Activated CD4-positive, alpha-beta T cell treated with anti-CD3 and anti-CD28 coated beads, Interleukin-2, amount 10 ng/mL, durations not matched to agents 24 days and 14 days (primary cell): ENCODE measurements around the gene TAB3. TPM values are rescaled to one million over a fixed set of nuclear protein-coding genes. Genes with fewer than 3 reads are reported as not detected.

ENCODE experiments used
- DNase-seq: peaks from one replicate; pipeline ENCODE4 v3.0.0; 2022
- H3K27ac Mint-ChIP-seq: one replicate; pipeline ENCODE4 v1.8.0; 2022; ENCODE audit warnings: mild to moderate bottlenecking, mixed read lengths
- H3K27me3 Mint-ChIP-seq: one replicate; pipeline ENCODE4 v1.8.0; 2022; ENCODE audit warnings: mixed read lengths
- H3K36me3 Mint-ChIP-seq: one replicate; pipeline ENCODE4 v1.8.0; 2022; ENCODE audit warnings: low read depth, mild to moderate bottlenecking, mixed read lengths
- H3K4me1 Mint-ChIP-seq: one replicate; pipeline ENCODE4 v1.8.0; 2021; ENCODE audit warnings: mixed read lengths
- H3K4me3 Mint-ChIP-seq: one replicate; pipeline ENCODE4 v1.8.0; 2022; ENCODE audit warnings: mild to moderate bottlenecking, moderate library complexity, mixed read lengths
- H3K9me3 Mint-ChIP-seq: one replicate; pipeline ENCODE4 v1.8.0; 2021; ENCODE audit warnings: mixed read lengths
- intact Hi-C: fragments of 100-400 bp; cut with micrococcal nuclease; formaldehyde crosslinking; loops from one replicate; pipeline ENCODE4 v1.15.1; 2023
- total RNA-seq: library from RNA; stranded (reverse); gene quantifications from 2 replicates; pipeline ENCODE4 v1.2.3, GENCODE V29; 2022

TAB3 gene
- total RNA-seq, 1 donor from 2014 or later: 21.9 TPM

GRCh38 chrX:30875957-30876356, 13.1 kb downstream of the TAB3 start:
- intact Hi-C loops: no loop called here
- Mint-ChIP-seq H3K27me3 (no peaks in the 10 kb centered on the region), H3K27ac (no peak overlapping the region)

GRCh38 chrX:30874851-30875250, 14.2 kb downstream of the TAB3 start:
- no peaks in the 10 kb centered on the region for H3K27me3 Mint-ChIP-seq
- DNase-seq: no peak

More at GRCh38 chrX:30875957-30876356, 13.1 kb downstream of the TAB3 start:
- no peaks in the 10 kb centered on the region for H3K9me3 Mint-ChIP-seq
- H3K4me1 Mint-ChIP-seq: peaks cover 16% of the 10 kb centered on the region
- no peak for DNase-seq
- peaks cover 12% of the 10 kb centered on the region for H3K36me3 Mint-ChIP-seq
- no peak overlapping the region for H3K4me3 Mint-ChIP-seq

GRCh38 chrX:30870572-30870971, 18.5 kb downstream of the TAB3 start:
- H3K27ac Mint-ChIP-seq: no peak overlapping the region
- H3K36me3 Mint-ChIP-seq: peaks cover 18% of the 10 kb centered on the region
- H3K9me3 Mint-ChIP-seq: no peaks in the 10 kb centered on the region
- no peak for DNase-seq
- H3K4me1 Mint-ChIP-seq: peaks cover 7% of the 10 kb centered on the region
- intact Hi-C loops: no loop called here
- no peak overlapping the region for H3K4me3 Mint-ChIP-seq
- no peaks in the 10 kb centered on the region for H3K27me3 Mint-ChIP-seq

More at GRCh38 chrX:30874851-30875250, 14.2 kb downstream of the TAB3 start:
- Mint-ChIP-seq H3K4me3 (no peak overlapping the region), H3K27ac (no peak overlapping the region), H3K36me3 (peaks cover 10% of the 10 kb centered on the region), H3K4me1 (peaks cover 13% of the 10 kb centered on the region), H3K9me3 (no peaks in the 10 kb centered on the region)
- intact Hi-C loops: no loop called here

DNA sequence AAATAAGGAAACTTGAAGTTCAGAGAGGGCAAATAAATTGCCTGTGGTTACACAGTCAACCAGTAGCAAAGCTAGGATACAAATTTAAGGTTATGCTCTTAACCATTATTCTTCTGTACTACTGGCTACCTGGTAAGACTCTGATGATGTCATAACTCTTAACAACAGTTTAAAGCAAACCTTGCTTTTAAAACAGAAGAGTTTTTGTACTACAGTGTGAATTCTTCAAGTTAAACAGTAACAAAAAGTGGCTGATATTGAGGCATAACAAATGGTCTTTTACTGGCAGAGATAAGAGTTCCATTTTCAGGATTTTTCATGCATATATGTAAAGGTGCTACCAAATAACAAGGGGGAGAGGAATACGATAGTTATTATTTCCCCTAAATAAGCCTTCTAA, 23.4 kb downstream of the TAB3 start:
- Mint-ChIP-seq H3K4me1 (no peaks in the 10 kb centered on the region), H3K4me3 (no peak overlapping the region), H3K27me3 (no peaks in the 10 kb centered on the region), H3K36me3 (peaks cover 14% of the 10 kb centered on the region), H3K27ac (no peak overlapping the region), H3K9me3 (no peaks in the 10 kb centered on the region)
- no peak for DNase-seq
- intact Hi-C loops: no loop called here

DNA sequence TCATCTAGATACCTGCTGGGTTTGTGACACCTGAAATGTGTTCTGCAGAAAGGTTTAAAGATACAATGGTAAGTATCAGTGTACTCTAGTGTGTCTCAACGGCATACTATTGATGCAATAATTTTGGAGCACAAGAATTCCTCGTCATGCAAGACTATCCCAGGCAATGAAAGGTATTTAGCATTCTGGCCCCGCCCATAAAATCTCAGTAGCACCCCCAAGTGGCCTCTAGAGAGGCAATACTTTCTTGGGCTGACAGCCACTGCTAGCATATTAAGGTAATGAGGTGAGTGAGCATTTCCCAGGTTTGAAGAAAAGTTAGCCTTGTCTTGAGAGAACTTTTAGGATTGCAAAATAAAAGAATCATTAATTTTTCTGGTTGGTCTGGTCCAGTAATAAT, 24.0 kb downstream of the TAB3 start:
- Mint-ChIP-seq H3K36me3 (peaks cover 14% of the 10 kb centered on the region), H3K9me3 (no peaks in the 10 kb centered on the region), H3K27me3 (no peaks in the 10 kb centered on the region), H3K4me1 (no peaks in the 10 kb centered on the region), H3K4me3 (no peak overlapping the region), H3K27ac (no peak overlapping the region)
- peak; percentile 61 for DNase-seq
- intact Hi-C loops: no loop called here

- Mint-ChIP-seq H3K27ac (no peak overlapping the region), H3K4me3 (no peak overlapping the region), H3K4me1 (no peaks in the 10 kb centered on the region), H3K27me3 (no peaks in the 10 kb centered on the region), H3K36me3 (peaks cover 18% of the 10 kb centered on the region), H3K9me3 (no peaks in the 10 kb centered on the region)
- intact Hi-C loops: no loop called here
- DNase-seq: no peak
Measured at GRCh38 chrX:30864383-30864785, 24.7 kb downstream of the TAB3 start.

GRCh38 chrX:30863974-30864373, 25.1 kb downstream of the TAB3 start:
- Mint-ChIP-seq H3K36me3 (peaks cover 21% of the 10 kb centered on the region), H3K9me3 (no peaks in the 10 kb centered on the region), H3K27ac (no peak overlapping the region), H3K4me1 (no peaks in the 10 kb centered on the region), H3K27me3 (no peaks in the 10 kb centered on the region), H3K4me3 (no peak overlapping the region)
- no peak for DNase-seq
- intact Hi-C loops: no loop called here

DNA sequence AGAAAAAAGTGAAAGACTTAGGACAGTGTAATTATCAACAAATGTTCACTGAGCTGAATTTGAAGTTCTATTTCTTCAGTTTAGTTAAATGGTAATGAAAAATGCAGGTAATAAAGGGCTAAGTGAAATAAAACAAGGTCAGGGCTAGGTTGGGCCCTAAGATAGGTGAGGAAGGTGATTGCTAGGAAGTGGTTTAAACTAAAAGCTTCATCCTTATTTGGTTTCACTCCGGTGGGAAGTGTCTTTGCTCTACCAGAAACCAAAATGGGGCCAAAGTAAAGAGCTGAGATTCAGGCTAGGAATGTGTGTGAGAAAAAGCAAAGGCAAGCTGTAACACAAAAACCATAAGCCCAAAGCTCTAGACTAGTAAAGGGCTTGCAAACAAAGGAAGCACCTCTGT, 31.0 kb downstream of the TAB3 start:
- DNase-seq: no peak
- Mint-ChIP-seq H3K27me3 (no peaks in the 10 kb centered on the region), H3K4me3 (no peak overlapping the region), H3K36me3 (peaks cover 37% of the 10 kb centered on the region), H3K4me1 (no peaks in the 10 kb centered on the region), H3K9me3 (no peaks in the 10 kb centered on the region), H3K27ac (no peak overlapping the region)
- intact Hi-C loops: no loop called here

DNA sequence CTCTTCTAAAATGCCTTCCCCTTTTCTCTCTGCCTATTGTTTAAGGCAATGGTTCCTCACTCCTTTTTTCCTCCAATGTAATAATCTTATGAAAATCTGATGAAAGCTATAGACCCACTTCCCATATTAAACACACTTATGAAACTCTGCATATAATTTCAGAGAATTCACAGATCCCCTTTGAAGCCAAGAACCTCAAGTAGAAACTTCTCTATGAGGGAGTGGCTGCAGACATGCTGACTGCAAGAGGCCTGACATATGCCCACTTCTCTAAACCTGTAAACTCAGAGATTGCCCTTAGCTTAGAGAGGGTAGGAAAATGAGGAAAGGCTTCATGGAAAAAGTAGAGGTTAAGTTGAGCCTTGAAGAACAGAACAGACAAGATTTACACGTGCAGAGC, 37.6 kb downstream of the TAB3 start:
- H3K4me1 Mint-ChIP-seq: peaks cover 2% of the 10 kb centered on the region
- DNase-seq: no peak
- no peak overlapping the region for H3K27ac Mint-ChIP-seq
- no peaks in the 10 kb centered on the region for H3K9me3 Mint-ChIP-seq
- H3K36me3 Mint-ChIP-seq: peaks cover 40% of the 10 kb centered on the region
- intact Hi-C loops: no loop called here
- H3K4me3 Mint-ChIP-seq: no peak overlapping the region
- H3K27me3 Mint-ChIP-seq: no peaks in the 10 kb centered on the region

GRCh38 chrX:30835373-30835772, 53.7 kb downstream of the TAB3 start:
- Mint-ChIP-seq H3K9me3 (no peaks in the 10 kb centered on the region), H3K4me3 (no peak overlapping the region), H3K36me3 (peaks cover 53% of the 10 kb centered on the region), H3K27ac (no peak overlapping the region), H3K4me1 (peaks cover 14% of the 10 kb centered on the region), H3K27me3 (no peaks in the 10 kb centered on the region)
- intact Hi-C loops: no loop called here
- no peak for DNase-seq

DNA sequence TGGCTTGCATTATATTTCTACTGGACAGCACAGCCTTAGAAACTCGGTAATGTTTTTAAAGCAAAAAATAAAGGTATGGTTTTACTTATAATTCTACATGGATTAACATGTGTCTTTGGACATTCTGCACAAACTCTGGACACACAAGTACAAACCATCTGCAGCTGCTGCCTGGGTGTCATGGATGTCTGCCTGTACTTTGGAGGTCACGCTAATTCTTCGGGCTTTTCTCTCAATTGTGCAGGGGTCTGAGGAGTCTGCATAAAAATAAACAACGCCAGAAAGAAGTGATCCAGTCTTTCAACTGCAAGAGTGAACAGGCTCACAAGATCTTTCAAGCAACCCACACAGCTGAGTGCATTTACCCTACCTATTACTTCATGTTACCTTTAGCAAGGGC, 55.2 kb downstream of the TAB3 start:
- intact Hi-C loops: loop anchor here (5.0 kb wide), 1 partner anchor 182 kb away; the partner anchor contains the start of gene GK
- DNase-seq: no peak
- H3K36me3 Mint-ChIP-seq: peaks cover 48% of the 10 kb centered on the region
- no peak overlapping the region for H3K4me3 Mint-ChIP-seq
- no peaks in the 10 kb centered on the region for H3K9me3 Mint-ChIP-seq
- no peak overlapping the region for H3K27ac Mint-ChIP-seq
- H3K4me1 Mint-ChIP-seq: peaks cover 17% of the 10 kb centered on the region
- no peaks in the 10 kb centered on the region for H3K27me3 Mint-ChIP-seq

DNA sequence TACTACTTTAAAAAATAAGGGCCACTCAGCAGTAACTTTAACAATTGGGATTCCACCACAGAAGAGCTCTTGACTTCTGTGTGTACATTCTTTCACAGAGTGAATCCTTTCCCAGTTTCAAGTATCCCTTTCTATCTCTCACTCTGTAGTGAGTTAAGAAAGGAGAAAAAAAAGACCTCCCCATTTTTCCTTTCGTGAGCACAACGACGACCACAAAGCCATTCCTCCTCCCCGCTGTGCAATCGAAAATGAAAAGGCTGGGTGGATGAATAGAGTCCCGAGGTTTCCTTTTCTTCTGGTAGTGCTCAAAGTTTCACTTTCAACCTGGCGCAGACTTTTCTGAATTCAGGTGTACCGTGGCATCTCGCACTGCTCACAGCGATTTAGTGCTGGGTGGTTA, 58.0 kb downstream of the TAB3 start:
- H3K4me1 Mint-ChIP-seq: peaks cover 21% of the 10 kb centered on the region
- H3K27me3 Mint-ChIP-seq: no peaks in the 10 kb centered on the region
- peak; percentile 83 for DNase-seq
- H3K27ac Mint-ChIP-seq: peak overlapping the region; percentile 82
- no peaks in the 10 kb centered on the region for H3K9me3 Mint-ChIP-seq
- H3K4me3 Mint-ChIP-seq: peak overlapping the region; percentile 78
- H3K36me3 Mint-ChIP-seq: peaks cover 38% of the 10 kb centered on the region
- intact Hi-C loops: loop anchor here (1.0 to 5.0 kb wide), 3 partner anchors 57 to 179 kb away; partner anchors contain the start of gene GK

DNA sequence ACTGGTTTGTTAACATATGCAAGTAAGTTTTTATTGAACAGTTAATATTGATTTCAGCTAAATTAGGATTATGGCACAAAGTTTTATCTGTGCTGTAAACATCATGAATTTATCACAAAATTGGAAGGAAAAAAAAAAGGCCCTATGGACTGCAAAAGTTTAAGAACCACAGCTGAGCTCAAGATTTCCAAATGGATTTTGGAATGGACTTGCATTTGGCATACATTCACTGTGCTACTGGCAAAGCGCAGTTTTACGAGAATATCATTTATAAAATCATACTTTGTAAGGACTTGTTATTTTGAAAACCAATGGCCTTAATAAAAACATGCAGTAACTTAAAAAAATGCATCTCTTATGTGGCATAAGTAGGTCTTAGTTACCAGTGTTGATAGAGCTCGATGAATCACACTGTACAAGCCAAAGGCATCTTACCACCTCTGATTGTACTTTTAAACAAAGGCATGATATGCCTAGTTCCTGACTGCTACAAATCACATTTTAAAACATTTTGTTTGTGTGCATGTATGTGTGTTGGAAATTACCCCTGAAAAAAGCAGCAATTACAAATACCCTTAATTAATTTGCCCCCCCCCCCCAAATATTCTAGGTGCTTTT, 58.6 kb downstream of the TAB3 start:
- peaks cover 36% of the 10 kb centered on the region for H3K36me3 Mint-ChIP-seq
- H3K4me1 Mint-ChIP-seq: peaks cover 22% of the 10 kb centered on the region
- no peak overlapping the region for H3K4me3 Mint-ChIP-seq
- H3K27me3 Mint-ChIP-seq: no peaks in the 10 kb centered on the region
- intact Hi-C loops: loop anchor here (2.0 to 5.0 kb wide), 2 partner anchors 118 to 178 kb away; partner anchors contain the start of gene GK
- H3K9me3 Mint-ChIP-seq: no peaks in the 10 kb centered on the region
- DNase-seq: no peak
- H3K27ac Mint-ChIP-seq: peak overlapping the region; percentile 11

GRCh38 chrX:30824275-30824674, 64.8 kb downstream of the TAB3 start:
- Mint-ChIP-seq H3K9me3 (no peaks in the 10 kb centered on the region), H3K27me3 (peaks cover 2% of the 10 kb centered on the region), H3K27ac (no peak overlapping the region), H3K4me1 (peaks cover 17% of the 10 kb centered on the region), H3K36me3 (peaks cover 9% of the 10 kb centered on the region), H3K4me3 (no peak overlapping the region)
- intact Hi-C loops: loop anchor here (5.0 kb wide), 2 partner anchors 87 to 187 kb away; no protein-coding TSS in a partner anchor
- no peak for DNase-seq

- no peak overlapping the region for H3K4me3 Mint-ChIP-seq
- no peak for DNase-seq
- intact Hi-C loops: loop anchor here (5.0 kb wide), 2 partner anchors 85 to 185 kb away; no protein-coding TSS in a partner anchor
- peaks cover 16% of the 10 kb centered on the region for H3K4me1 Mint-ChIP-seq
- H3K27ac Mint-ChIP-seq: no peak overlapping the region
- no peaks in the 10 kb centered on the region for H3K9me3 Mint-ChIP-seq
- peaks cover 2% of the 10 kb centered on the region for H3K27me3 Mint-ChIP-seq
- no peaks in the 10 kb centered on the region for H3K36me3 Mint-ChIP-seq
Measured at GRCh38 chrX:30822764-30823163, 66.3 kb downstream of the TAB3 start.
